MCF 10A (cell line): ENCODE data around the gene DDX50. TPM values are rescaled to one million over a fixed set of nuclear protein-coding genes. Genes with fewer than 3 reads are reported as not detected.
A peak's percentile ranks its signal among the peaks of the same experiment; 100 is the strongest.
"Not testable (repeated sequence)": the region's sequence is repeated elsewhere in the genome, so short reads cannot be mapped to it uniquely, and the experiment has no call there.

Experiments used
- BruUV-seq: library from RNA; stranded (reverse); fragments of 400-500 nt; replicated peaks from 2 replicates; lab custom pipeline; 2021; lab: Mats Ljungman, UMichigan
- CTCF ChIA-PET: fragments of 300-600 bp; sonication (Branson Sonifier 250); formaldehyde crosslinking; extraction: SDS; loops from one replicate; lab custom pipeline; 2021; ENCODE audit warnings: antibody characterized with exemption, inconsistent platforms; lab: Yijun Ruan, JAX
- POLR2A ChIA-PET: fragments of 300-600, 350-650 bp; sonication (Branson Sonifier 250); formaldehyde crosslinking; extraction: SDS; loops from one replicate; lab custom pipeline; 2020; ENCODE audit warnings: antibody characterized with exemption, inconsistent platforms; lab: Yijun Ruan, JAX
- DNase-seq: peaks from one replicate; pipeline ENCODE4 v3.0.0-alpha.2; 2018; ENCODE audit not compliant: unreplicated experiment
- H3K27ac Mint-ChIP-seq: one replicate; pipeline ENCODE4 v1.8.0; 2022; ENCODE audit warnings: mild to moderate bottlenecking, low read depth, mixed read lengths; ENCODE audit not compliant: unreplicated experiment
- H3K27me3 Mint-ChIP-seq: one replicate; pipeline ENCODE4 v1.8.0; 2022; ENCODE audit warnings: mixed read lengths; ENCODE audit not compliant: insufficient read depth, unreplicated experiment
- H3K36me3 Mint-ChIP-seq: one replicate; pipeline ENCODE4 v1.8.0; 2022; ENCODE audit warnings: mild to moderate bottlenecking, moderate library complexity, mixed read lengths; ENCODE audit not compliant: insufficient read depth, unreplicated experiment
- H3K4me1 Mint-ChIP-seq: one replicate; pipeline ENCODE4 v1.8.0; 2022; ENCODE audit warnings: mixed read lengths; ENCODE audit not compliant: insufficient read depth, unreplicated experiment
- H3K4me3 Mint-ChIP-seq: one replicate; pipeline ENCODE4 v1.8.0; 2022; ENCODE audit warnings: mild to moderate bottlenecking, moderate library complexity, mixed read lengths; ENCODE audit not compliant: unreplicated experiment
- H3K9me3 Mint-ChIP-seq: one replicate; pipeline ENCODE4 v1.8.0; 2022; ENCODE audit warnings: mixed read lengths; ENCODE audit not compliant: unreplicated experiment
- intact Hi-C: fragments of 100-400 bp; cut with micrococcal nuclease; formaldehyde crosslinking; loops from 2 replicates; pipeline ENCODE4 v1.14.1; 2022
- total RNA-seq: library from RNA; stranded (reverse); gene quantifications from 2 replicates; pipeline ENCODE4 v1.2.3, GENCODE V29; 2022
- TF ChIP-seq, protein P1 (sequence below): fragments of 200-600 bp; IDR thresholded peaks from one replicate; pipeline ENCODE4 v1.8.0; 2022; ENCODE audit warnings: antibody characterized with exemption, mild to moderate bottlenecking; ENCODE audit not compliant: unreplicated experiment

Gene DDX50
- total RNA-seq, 1 experiment from 2014 or later: 66.3 TPM

DNA sequence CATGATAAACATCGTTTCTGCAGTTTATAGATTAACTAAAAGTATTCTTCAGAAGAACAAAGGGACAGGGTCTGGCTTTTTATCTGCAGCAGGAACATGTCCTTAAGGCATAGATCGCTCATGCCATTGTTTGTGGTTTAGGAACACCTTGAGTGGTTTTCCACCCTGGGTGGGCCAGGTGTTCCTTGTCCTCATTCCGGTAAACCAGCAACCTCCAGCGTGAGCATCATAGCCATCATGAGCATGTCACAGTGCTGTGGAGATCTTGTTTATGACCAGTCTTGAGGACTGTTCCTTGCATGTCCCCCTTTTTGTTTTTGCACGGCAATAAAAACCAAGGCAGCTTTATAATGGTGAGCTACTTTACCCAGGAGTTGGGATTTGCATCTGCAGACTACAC lies 39.9 kb upstream of the DDX50 start:
- CTCF ChIA-PET: no interaction called here
- no TSS peak for BruUV-seq
- TF ChIP-seq, protein P1, sequence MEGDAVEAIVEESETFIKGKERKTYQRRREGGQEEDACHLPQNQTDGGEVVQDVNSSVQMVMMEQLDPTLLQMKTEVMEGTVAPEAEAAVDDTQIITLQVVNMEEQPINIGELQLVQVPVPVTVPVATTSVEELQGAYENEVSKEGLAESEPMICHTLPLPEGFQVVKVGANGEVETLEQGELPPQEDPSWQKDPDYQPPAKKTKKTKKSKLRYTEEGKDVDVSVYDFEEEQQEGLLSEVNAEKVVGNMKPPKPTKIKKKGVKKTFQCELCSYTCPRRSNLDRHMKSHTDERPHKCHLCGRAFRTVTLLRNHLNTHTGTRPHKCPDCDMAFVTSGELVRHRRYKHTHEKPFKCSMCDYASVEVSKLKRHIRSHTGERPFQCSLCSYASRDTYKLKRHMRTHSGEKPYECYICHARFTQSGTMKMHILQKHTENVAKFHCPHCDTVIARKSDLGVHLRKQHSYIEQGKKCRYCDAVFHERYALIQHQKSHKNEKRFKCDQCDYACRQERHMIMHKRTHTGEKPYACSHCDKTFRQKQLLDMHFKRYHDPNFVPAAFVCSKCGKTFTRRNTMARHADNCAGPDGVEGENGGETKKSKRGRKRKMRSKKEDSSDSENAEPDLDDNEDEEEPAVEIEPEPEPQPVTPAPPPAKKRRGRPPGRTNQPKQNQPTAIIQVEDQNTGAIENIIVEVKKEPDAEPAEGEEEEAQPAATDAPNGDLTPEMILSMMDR: no peak

GRCh38 chr10:68864611-68865010 lies 36.5 kb upstream of the DDX50 start:
- intact Hi-C loops: no loop called here
- DNase-seq: no peak
- peaks cover 24% of the 10 kb centered on the region for H3K9me3 Mint-ChIP-seq
- H3K27me3 Mint-ChIP-seq: no peaks in the 10 kb centered on the region
- no peak overlapping the region for H3K4me3 Mint-ChIP-seq
- no TSS peak for BruUV-seq
- H3K27ac Mint-ChIP-seq: no peak overlapping the region
- POLR2A ChIA-PET: no interaction called here
- H3K36me3 Mint-ChIP-seq: no peaks in the 10 kb centered on the region
- TF ChIP-seq, protein P1: no peak
- CTCF ChIA-PET: interaction anchor here (0.6 kb wide), 1 partner anchor 33 kb away, joined by 3 read pairs; no protein-coding TSS in a partner anchor
- no peaks in the 10 kb centered on the region for H3K4me1 Mint-ChIP-seq

More for the DNA sequence above, 39.9 kb upstream of the DDX50 start:
- Mint-ChIP-seq H3K27ac (no peak overlapping the region), H3K36me3 (no peaks in the 10 kb centered on the region), H3K9me3 (peaks cover 15% of the 10 kb centered on the region), H3K4me3 (no peak overlapping the region), H3K27me3 (no peaks in the 10 kb centered on the region), H3K4me1 (no peaks in the 10 kb centered on the region)
- POLR2A ChIA-PET: interaction anchor here (0.7 kb wide), 1 partner anchor 37 kb away, joined by 3 read pairs; no protein-coding TSS in a partner anchor
- DNase-seq: peak; percentile 5
- intact Hi-C loops: no loop called here

DNA sequence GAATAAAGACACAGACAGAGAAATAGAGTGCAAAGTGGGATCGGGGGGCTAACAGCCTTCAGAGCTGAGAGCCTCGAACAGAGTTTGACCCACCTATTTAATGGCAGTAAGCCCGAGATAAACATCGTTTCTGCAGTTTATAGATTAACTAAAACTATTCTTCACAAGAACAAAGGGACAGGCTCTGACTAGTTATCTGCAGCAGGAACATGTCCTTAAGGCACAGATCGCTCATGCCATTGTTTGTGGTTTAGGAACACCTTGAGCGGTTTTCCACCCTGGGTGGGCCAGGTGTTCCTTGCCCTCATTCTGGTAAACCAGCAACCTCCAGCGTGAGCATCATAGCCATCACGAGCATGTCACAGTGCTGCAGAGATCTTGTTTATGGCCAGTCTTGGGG lies 32.9 kb upstream of the DDX50 start:
- BruUV-seq, POLR2A ChIA-PET, H3K36me3 Mint-ChIP-seq, H3K27ac Mint-ChIP-seq, H3K4me1 Mint-ChIP-seq, DNase-seq, H3K27me3 Mint-ChIP-seq, intact Hi-C loops, H3K4me3 Mint-ChIP-seq: not testable (repeated sequence)
- peaks cover 11% of the 10 kb centered on the region for H3K9me3 Mint-ChIP-seq
- CTCF ChIA-PET: interaction anchor here (0.6 kb wide), 1 partner anchor 133 kb away, joined by 3 read pairs; no protein-coding TSS in a partner anchor

DNA sequence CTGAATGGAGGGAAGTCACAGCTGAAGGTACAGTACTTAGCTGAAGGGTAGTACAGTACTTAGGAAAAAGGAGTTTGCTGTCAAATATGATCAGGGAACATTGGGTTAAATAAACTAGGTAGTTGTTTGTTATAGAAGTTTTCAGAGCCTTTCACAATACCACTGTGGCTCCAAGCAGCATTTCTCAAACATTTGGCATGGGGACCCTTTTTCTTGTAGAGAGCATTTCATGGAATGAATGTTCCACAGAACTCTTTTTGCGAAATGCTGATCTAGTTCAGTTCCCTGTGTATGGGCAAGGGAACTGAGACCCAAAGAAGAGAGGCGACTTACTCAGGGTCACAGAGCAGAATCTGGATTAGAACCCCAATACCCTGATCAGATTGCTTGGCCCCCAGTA lies 31.5 kb upstream of the DDX50 start:
- ChIA-PET CTCF (no interaction called here), POLR2A (no interaction called here)
- Mint-ChIP-seq H3K4me3 (no peak overlapping the region), H3K4me1 (no peaks in the 10 kb centered on the region), H3K27me3 (no peaks in the 10 kb centered on the region), H3K27ac (no peak overlapping the region), H3K36me3 (no peaks in the 10 kb centered on the region), H3K9me3 (peaks cover 11% of the 10 kb centered on the region)
- no TSS peak for BruUV-seq
- intact Hi-C loops: no loop called here
- DNase-seq: no peak
- TF ChIP-seq, protein P1: no peak

GRCh38 chr10:68870061-68870460 lies 31.1 kb upstream of the DDX50 start:
- intact Hi-C loops: no loop called here
- Mint-ChIP-seq H3K27ac (no peak overlapping the region), H3K4me3 (no peak overlapping the region), H3K27me3 (no peaks in the 10 kb centered on the region), H3K9me3 (peaks cover 11% of the 10 kb centered on the region), H3K36me3 (no peaks in the 10 kb centered on the region), H3K4me1 (no peaks in the 10 kb centered on the region)
- no TSS peak for BruUV-seq
- TF ChIP-seq, protein P1: no peak
- no peak for DNase-seq
- ChIA-PET POLR2A (no interaction called here), CTCF (no interaction called here)
